Lung microvascular endothelial cell (primary cell): Measurements from ENCODE around the gene ACADS. TPM values are rescaled to one million over a fixed set of nuclear protein-coding genes. Genes with fewer than 3 reads are reported as not detected.

Experiments used
- DNase-seq, 2 donors: peaks; one replicate each; pipeline versions ENCODE4 v3.0.0 to v3.0.0-alpha.2; 2010; ENCODE audit warnings: low read depth in 2 of 2
- total RNA-seq: library from RNA; depleted of rRNA; stranded (reverse); fragments of >200 nt; gene quantifications from 2 replicates; pipeline ENCODE4 v1.2.1, GENCODE V29; 2014

Gene ACADS, protein sequence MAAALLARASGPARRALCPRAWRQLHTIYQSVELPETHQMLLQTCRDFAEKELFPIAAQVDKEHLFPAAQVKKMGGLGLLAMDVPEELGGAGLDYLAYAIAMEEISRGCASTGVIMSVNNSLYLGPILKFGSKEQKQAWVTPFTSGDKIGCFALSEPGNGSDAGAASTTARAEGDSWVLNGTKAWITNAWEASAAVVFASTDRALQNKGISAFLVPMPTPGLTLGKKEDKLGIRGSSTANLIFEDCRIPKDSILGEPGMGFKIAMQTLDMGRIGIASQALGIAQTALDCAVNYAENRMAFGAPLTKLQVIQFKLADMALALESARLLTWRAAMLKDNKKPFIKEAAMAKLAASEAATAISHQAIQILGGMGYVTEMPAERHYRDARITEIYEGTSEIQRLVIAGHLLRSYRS
- total RNA-seq, result 21.4 and 23.0 TPM in 2 replicates

DNA sequence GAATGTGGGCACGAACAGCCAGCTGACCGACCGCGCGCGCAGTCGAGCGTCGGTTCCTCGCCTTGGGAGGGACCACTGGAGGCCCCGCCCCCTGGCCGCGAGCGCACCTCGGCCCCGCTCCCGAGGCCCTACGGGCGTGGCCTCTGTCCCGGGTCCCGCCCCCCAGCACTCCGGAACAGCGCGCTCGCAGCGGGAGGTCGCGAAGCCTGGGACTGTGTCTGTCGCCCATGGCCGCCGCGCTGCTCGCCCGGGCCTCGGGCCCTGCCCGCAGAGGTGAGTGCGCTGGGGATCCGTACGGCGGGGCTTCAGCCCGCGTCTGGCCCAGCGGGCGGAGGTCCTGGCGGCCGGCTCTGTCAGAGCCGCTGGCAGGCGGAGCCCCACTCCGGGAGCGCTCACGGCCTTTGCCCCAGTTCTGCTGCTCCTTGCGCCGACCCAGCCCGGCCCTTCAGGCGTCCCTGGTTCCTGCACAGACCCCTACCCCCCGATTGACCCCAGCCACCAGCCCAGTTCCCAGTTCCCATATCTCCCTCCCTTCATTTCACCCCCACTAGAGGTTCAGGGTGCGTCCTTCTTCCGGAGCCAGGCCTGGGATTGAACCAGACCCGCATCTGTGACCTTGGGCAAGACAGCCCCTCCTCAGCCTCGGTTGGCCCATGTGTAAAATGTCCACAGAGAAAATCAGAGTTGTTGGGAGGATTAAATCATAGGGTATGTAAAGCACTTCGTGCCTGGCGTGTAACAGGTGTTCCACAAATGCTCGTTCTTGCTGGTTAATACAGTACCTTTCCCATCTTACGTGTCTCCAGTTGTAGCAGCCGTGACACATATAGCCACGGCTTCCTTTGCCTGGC lies at the start of gene ACADS:
Gene ACADS (plus strand): TSS at position 168 of the 851 bp plus-strand sequence. CDS start 60 bp downstream, at position 228.
- peak; percentile 88 for DNase-seq

DNA sequence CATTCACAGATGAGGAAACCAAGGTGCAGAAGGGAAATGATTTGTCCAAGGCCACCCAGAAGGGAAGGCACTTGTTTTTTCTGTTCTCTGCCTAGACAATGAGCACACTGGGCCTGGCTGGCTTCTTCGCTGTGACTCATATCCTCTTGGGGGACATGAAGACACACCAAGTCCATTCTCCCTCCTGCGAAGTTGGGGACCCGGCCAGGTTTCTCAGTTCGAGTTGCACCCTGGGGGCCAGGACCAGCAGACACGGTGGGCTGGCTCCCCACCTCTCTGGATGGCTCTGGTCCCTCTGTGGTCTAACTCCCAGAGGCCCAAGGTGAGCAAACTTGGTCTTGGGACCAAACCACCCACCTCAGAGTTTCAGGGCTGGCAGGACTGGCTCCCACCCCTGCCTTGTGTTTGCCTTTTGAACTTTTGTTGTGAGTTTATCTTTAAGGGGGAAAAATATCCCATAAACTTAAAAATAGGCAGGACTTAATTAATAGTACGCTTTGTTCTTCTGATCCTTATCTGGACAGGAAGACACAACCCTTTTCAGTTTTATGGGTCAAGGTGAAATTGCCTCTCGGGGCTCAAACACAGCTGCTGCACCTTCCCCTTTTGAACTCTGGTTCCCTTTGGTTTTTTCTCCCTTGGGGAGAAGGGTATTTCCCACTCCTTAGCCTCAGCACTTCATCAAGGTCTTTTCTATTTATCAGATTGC lies 47.7 kb upstream of the ACADS start:
- peak in 1 of 2 donors; percentile 89 for DNase-seq

DNA sequence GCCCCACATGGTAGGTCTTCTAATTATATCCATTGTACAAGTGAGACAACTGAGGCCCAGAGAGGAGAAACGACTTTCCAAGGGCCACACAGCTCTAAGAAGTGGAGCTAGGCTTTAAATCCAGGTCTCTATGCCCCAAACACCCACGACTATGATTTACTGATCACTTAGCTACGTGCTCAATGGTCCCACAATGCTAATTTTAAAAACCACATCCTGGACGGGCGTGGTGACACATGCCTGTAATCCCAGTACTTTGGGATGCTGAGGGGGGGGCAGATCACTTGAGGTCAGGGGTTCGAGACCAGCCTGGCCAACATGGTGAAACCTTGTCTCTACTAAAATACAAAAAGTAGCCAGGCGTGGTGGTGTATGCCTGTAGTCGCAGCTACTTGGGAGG lies 47.1 kb upstream of the ACADS start:
- DNase-seq, result peak in 1 of 2 donors; percentile 18

DNA sequence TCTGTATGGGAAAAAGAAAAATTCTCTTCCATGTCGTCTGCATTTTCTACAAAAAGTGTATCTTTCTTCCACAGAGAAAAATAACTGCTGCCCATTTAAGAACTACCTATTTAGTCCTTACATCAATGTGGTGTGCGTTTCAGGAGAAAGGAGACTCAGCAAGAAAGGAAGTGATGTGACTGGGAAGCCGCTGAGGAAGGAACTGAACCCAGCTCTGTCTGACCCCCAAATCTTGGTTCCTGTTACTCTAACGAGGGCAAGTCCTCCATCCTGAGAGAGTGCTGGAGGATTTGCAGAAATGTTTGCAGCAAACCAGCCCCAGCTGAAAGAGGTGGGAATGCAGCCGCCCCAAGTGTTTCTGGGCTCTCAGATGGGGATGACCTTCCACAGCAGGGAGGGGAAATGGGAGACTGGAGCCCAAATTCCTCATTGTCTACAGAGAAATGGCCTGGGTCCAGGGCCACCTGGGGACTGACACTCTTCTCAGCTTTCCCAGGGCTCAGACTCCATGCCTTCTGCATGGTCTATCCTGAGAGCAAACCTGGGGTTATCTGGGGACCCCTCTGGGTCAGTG lies 45.4 kb upstream of the ACADS start:
- DNase-seq, result peak in 1 of 2 donors; percentile 22

DNA sequence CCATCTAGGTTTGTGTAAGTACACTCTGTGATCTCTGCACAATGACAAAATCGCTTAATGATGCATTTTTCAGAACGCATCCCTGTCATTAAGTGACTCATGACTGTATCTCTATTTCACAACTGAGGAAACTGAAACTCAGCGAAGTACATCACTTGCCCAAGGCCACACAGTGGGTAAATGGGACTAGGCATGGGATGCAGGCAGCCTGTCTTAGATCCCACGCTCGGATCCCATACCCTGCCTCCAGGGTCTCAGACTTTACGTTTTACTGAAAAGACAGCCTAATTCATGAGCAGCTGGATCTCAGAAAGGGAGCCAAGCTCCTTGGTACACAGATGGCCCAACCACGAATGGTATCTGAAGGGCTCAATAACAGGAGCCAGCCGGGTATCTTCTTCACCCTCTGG lies 41.1 kb upstream of the ACADS start:
- DNase-seq, result no peak

DNA sequence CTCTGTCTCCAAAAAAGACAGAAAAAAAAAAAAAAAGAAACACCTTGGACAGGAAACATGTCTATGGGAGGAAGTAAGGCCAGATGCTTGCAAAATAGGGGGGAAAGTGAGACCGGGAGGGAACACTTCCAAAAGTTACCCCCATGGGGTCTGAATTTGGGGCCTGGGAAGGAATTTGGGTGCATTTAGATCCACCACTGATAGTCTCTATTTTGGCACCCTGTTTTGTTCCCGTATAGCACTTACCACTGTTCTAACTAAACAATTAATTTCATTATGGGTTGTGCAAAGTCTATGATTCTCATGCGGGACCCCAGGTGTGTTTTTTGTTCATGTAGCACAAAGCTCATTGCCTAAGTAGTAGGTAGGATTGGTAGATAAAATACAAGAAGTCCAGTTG lies 40.1 kb upstream of the ACADS start:
- DNase-seq, result no peak

DNA sequence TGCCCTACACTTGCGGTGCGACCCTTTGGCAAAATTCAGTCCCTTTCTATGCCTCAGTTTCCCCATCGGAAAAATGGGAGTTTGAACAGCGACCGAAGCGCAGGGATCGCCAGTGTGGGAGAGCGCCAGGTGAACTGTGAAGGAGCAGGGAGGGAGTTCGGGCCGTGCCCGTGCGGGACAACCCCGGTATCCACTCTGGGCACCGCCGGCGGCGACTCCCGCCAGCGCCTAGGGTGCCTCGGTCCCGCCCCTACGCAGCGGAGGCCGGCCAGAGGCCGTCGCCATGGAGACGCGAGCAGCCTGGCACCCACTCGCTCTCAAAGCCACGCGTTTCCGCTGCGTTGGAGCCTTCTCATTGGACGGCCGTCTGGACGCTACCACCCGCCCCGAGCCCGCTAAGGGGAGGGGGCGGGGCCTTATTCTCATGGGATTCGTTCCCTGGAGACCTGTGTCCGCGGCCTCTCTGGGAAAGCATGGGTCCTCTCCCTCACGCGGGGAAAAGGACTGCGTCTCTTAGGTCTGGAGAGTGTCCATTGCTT lies 39.4 kb upstream of the ACADS start:
- peak; percentile 99 for DNase-seq

DNA sequence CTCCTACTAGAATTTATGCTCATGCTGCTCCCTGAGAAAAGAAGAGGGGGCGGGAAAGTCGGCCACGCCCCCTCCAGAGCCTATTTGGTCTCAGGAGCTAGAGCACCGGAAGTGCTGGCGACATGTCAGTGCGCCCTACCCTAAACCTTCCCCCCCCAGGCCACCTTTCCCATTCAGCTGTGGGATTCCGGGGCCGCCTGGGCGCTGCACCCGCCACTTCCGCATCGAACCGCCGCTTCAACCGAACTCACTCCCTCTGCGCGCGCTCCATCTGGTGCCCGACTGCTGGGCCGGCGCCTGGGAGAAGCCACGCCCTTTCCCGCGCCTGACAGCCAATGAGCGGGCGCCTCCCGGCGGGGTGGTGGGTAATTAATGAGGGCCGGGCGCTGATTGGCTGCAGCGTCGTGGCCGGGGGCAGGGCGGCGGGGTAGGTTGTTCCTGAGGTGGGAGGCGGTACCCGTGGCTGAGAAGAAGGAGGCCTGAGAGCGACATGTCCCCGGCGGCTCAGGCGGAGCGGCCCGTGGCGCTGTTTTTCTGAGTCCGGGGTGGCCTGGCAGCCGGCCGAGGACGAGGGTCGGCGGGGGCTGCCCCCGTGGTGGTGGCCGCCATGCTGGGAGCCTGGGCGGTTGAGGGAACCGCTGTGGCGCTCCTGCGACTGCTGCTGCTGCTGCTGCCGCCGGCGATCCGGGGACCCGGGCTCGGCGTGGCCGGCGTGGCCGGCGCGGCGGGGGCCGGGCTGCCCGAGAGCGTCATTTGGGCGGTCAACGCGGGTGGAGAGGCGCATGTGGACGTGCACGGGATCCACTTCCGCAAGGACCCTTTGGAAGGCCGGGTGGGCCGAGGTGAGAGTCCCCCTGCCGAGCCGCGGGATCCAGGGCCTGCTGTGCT lies 38.7 kb upstream of the ACADS start, which contains the start of gene MLEC:
Gene MLEC (plus strand): TSS at position 460 of the 888 bp plus-strand sequence. CDS start 148 bp downstream, at position 608.
- peak; percentile 97 to 98 for DNase-seq

DNA sequence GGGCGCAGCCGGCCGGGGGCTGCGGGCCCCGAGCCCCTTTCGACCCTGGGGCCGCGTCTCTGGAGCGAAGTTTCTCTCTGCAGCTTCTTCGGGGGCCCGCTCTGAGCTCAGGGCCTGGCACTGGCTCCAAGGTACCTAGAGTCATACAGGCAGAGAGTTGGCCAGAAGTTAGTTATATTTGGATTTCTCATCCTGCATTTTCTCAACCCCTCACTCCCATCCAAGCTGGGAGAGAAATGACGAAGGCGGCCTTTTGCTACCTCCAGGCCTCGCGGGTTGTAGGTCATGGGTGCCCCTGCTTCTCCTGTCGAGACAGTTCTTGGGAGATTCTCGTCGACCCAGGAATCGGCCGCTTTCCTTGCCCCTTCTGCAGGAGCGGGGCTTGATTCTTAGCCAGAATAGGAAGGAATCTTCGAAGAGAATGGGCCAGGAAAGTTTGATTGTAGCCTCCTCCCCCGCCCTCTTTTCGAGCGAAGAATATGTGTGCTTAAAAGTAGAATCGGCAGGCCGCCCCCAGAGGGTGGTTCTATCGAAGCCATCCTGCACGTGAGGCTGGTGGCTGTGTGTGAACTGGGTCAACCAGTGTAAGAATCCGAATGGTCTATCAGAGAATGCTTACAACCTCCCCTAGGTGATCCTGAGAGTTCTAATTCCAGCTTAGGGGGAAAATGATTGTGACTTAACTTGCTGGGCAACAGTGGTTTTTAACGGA lies 37.9 kb upstream of the ACADS start:
- peak; percentile 47 for DNase-seq

DNA sequence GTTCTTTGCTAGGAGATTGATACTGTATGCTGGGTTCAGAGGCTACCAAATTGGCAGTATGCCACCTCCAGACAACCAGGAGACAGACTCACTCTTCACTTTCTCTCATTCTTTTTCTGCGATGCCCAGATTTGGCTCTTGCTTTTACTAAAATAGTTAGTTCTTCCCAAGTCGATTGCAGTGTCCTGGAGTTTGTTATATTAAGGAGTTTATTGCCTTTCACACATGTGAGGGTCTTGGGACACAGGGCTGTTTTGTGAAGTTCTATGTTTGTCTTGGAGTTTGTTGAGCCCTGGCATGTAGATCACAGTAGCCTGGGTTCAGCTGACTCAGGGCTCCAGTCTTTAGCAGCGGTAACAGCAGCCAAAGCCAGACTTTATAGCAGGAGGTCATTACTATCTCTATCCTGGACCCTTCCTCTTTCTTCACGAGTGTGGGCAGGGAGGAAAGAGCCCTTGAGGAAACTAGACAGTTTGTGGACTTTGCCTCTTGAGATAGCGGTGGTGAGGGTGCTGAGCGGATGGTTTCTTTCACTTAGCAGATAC lies 37.0 kb upstream of the ACADS start:
- peak; percentile 35 to 47 for DNase-seq

DNA sequence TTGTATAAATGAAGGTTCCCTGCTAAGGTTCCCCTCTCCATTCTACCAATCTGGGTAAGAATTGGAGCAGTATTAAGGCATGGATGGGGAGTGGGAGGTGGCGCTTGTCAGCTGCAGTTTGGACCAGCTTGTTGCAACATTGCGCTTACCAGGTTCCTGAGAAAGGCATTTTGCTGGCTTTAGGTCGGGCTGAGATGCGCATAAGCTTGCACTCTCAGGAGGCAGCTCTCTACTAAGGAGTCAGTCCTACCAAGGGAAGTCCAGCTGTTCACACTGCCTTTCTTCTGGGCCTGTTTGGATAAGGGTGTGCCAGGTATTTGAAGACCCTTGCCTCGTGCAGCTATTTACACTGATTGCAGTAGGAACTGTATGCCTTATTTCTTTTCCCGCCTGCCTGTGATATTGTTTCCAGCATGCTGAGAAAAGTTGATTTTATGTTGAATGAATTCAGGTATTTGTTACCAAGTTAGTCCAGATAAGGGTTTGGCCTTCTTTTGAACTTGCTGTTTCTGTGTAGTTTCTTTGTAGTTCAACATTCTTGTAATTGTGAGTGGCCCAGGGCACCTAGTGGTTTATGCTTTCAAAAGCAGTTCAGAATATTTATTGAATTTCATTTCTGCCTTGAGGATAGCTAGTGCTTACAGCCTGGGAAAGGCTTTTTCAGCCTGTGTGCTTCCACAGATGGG lies 36.1 kb upstream of the ACADS start:
- no peak for DNase-seq

DNA sequence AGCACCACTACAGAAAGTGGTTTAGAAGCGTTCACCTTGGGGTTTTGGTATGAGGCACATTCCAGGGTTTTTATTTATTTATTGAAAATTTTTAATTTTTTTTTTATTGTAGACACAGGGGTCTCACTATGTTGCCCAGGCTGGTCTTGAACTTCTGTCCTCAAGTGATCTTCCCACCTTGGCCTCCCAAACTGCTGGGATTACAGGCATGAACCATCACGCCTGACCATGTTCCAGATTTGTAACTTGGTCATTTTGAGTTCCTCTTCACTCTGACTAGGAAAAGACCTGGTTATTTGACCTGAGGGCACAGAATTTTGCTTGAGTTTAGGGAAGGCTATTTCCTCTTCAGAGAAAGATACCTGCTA lies 35.6 kb upstream of the ACADS start:
- no peak for DNase-seq

DNA sequence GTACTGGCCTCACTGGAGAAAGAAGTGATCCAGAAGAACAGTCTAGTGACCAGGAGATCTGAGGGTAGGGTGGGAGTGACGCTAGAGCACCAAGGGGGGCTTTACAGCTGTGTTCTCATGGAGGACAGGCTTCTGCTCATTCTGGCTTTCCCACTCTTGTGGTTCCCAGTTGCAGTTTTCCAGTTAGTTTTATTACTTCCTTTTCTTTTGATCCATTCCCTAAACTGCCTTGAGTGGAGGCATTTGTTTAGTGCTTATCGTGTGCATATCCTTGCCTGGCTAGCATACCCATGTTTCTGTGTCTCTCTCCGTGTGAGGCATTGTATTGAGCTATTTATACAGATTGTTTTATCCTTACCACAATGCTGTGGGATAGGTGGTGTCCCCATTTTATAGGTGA lies 34.6 kb upstream of the ACADS start:
- DNase-seq, result no peak

DNA sequence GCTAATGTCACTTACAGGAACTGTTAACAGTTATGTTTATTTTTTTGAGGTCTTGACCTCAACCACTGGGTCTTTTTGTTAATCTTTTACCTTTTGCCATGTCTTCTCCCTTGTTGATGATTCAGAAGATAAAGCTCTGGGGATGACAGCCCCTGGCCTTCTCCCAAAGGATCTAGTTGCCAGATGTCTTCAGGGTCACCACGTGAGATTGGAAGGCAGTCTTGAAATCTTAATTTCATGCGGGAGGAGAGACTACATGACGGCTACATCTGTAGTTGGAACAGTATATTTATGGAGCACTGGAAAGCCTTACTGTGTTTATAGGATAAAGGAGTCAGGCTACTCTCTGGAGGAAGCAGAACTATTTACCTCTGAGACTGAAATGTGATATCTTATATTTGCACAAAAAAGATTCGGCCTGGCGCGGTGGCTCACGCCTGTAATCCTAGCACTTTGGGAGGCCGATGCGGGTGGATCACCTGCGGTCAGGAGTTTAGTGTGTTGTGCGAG lies 33.0 kb upstream of the ACADS start:
- peak in 1 of 2 donors; percentile 46 for DNase-seq

DNA sequence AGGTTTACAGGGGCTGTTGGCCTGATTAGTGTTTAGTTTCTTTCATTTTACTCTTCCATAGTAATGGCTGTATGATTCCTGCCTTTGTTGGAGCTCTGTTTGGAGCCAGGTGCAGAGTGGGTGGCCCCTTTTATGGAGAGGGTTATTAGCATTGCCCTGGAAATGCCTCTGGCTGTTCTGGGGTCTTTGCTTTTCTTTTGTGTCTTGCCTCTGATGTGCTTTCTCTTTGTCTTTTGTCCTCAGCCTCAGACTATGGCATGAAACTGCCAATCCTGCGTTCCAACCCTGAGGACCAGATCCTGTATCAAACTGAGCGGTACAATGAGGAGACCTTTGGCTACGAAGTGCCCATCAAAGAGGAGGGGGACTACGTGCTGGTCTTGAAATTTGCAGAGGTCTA lies 31.8 kb upstream of the ACADS start:
- DNase-seq, result no peak

DNA sequence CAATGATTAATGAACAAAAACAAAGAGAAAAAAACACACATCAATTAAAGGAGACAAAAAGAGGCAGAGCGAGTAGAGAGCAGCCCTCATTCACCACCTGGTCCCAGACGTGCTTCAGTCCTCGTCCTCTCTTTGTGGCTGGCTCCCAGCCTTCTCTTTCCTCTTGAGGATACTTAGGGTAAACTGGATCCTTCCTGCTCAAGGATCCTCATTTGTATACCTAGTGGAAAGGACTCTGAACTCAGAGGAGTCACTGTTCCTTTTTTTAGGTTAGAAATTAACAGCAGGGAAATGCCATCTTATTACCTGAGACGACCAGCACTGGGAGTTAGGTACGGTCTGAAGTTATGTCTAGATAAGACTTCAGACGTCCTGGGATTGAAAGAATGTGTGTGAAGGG lies 29.0 kb upstream of the ACADS start:
- no peak for DNase-seq

DNA sequence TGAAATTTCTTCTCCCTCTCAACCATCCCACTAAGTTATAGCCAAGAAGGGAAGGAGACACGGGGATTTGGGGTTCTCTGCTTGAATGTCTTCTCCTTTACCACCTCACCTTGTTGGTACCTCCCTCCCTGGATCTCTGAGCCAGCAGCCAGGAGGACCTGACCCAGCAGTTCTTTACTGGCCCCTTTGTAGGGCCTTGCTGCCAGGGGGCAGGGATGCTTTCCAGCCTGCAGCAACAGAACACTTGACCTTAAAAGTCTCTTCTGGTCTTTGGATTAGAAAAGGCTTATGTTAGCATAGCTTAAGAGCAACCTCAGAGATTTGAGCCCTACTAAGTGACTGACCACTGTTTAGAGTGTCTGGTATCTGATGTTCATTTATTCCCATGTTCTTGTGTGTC lies 28.3 kb upstream of the ACADS start:
- DNase-seq, result no peak

DNA sequence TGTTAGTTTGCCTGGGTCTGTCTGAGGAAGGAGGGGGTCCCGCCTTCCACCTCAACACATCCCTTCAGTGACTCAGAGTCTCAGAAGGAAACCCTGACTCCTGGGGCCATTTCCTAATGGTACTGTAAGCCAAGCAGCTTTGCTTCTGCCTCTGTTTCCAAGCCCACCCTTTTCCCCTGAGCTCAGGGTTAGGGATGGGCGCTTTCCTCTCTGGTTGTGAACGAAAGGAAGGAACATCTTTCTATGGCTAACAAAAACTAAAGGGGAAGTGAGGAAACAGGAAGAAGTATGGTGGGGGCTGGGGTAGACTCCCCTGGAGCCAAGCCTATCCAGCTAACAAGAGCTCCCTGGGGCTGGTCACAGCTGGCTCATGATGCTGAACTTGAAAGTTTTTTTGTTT lies 27.0 kb upstream of the ACADS start:
- peak in 1 of 2 donors; percentile 72 for DNase-seq
